Measurements from ENCODE around the gene AKR1D1.

DNA sequence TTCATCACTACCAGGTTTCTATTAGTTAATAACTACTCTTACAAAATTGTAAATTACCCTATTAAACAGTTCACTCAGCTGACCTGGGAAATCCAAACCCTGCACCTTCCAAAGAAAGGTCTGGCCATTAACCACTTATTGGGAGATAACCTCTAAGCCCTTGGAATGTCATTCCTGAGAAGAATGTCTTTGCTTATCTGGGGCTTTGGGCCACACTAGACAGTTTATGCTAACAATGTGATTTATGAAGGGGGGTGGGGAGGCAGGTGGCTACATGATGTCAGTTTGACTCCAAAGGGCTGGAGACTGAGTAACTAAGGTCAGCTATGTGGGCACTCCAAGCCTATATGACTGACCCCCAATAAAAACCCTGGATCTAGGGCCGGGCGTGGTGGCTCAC, 50.7 kb downstream of the AKR1D1 start:
- TF ChIP-seq, protein P1, sequence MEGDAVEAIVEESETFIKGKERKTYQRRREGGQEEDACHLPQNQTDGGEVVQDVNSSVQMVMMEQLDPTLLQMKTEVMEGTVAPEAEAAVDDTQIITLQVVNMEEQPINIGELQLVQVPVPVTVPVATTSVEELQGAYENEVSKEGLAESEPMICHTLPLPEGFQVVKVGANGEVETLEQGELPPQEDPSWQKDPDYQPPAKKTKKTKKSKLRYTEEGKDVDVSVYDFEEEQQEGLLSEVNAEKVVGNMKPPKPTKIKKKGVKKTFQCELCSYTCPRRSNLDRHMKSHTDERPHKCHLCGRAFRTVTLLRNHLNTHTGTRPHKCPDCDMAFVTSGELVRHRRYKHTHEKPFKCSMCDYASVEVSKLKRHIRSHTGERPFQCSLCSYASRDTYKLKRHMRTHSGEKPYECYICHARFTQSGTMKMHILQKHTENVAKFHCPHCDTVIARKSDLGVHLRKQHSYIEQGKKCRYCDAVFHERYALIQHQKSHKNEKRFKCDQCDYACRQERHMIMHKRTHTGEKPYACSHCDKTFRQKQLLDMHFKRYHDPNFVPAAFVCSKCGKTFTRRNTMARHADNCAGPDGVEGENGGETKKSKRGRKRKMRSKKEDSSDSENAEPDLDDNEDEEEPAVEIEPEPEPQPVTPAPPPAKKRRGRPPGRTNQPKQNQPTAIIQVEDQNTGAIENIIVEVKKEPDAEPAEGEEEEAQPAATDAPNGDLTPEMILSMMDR (IDR thresholded peaks at IDR 0.05) = no peak
- no peak for TF ChIP-seq POLR2A (IDR thresholded peaks at IDR 0.05)
